HG03045 (cell line): Measurements from ENCODE around the gene MGAT3.

Experiments used
- ATAC-seq: cut with Tn5 transposase; IDR thresholded peaks from one replicate; pipeline ENCODE4 v1.9.1; 2021; ENCODE audit warnings: mild to moderate bottlenecking, moderate library complexity; ENCODE audit not compliant: unreplicated experiment

Gene MGAT3

DNA sequence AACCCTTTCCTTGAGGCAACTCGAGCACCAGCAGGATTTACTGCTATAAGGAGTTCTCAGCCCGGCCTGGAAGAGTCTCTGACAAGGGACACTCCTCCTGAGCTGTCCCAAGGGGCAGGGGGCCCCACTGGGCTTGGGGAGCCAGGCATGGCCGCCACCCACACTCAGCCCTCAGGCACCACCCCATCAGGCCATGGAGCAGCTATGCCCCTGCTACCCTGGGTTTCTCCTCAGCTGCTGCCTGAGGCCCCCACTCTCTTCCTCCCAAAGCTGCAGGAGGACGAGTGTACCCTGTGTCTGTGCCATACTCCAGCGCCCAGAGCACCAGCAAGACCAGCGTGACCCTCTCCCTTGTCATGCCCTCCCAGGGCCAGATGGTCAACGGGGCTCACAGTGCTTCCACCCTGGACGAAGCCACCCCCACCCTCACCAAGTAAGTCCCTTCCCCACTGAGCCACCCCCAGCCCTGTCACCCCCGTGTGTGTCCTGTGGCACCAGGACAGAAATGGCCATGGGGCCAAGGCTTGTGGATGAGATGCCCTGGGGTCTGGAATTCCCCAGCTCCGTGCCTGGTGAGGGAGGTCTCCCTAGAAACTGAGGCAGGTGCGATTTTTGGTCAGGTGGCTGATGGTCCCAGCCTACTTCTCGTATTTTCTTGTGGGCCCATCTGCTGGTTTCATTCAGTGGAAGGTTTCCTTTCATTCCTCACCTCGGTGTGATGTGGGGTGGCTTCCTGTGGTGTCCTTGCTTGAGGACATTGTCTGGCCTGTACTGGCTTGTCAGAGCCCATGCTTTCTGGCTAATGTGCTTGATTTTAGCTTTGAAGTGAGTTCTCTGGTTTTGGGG is 28.8 kb upstream of the MGAT3 start:
- no peak for ATAC-seq

DNA sequence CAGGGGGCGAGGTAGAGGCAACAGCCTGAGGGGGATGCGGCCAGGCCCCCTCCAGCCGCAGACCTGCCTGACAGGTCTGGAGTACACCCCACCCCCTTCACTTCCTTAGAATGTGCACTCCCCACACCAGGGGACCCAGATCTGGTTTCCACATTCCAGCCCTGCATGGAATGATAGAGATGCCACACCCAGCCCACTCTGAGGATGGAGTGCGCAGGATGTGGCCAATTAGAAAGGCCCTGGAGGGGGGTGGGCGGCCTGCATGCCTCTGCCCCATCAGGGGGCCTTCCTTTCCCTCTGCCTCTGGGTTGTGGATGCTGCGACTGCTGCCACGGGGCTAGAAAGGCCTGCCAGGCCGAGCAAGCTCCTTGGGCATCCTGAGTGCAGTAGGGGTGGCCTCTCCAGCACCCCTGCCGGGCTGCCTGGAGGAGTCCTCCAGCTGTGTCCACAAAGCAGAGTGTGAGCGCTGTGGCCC is 28.2 kb upstream of the MGAT3 start:
- no peak for ATAC-seq

DNA sequence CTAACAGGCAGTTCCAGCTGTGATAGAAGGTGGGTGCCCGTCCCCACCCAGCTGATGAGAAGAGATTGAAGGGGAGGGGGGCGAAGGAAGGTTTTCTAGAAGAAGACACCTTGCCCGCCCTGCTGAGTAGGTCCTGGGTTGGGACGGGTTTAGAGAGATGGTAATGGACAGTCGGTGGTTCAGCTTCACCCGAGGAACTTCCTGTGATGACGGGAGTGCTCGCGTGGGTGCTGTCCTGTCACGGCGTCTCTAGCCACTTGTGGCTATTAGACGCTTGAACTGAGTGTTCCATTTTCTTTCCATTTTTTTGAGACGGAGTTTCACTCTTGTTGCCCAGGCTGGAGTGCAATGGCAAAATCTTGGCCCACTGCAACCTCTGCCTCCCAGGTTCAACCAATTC is 27.6 kb upstream of the MGAT3 start:
- no peak for ATAC-seq

- ATAC-seq: no peak
These were observed 26.8 kb upstream of the MGAT3 start for GRCh38 chr22:39429916-39430575.

DNA sequence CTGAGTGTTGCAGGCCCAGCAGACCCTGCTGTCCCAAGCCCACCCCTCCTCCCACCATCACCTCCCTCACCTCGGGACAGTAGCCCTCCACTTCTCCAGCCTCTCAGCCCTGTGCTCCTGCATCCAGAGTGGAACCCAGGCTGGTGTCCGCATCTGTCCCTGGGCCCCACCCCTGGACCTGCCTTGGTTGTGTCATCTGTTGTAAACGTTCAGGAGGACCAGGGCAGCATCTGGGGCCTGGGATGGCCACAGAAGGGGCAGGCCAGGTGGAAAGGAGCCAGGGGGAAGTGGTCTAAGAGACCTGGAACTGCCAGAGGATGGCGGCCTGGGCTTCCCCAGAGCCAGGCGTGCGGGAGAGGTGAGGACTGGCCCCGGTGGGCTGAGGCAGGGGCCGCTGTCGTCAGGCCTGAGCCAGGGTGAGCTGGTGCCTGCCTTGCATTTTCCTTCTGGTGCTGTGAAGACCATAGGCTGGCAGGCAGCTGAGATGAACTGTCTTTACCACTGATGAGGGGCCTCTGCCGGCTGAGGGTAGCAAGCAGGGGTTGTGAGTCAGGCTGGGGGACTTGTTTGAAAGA is 26.1 kb upstream of the MGAT3 start:
- no peak for ATAC-seq

DNA sequence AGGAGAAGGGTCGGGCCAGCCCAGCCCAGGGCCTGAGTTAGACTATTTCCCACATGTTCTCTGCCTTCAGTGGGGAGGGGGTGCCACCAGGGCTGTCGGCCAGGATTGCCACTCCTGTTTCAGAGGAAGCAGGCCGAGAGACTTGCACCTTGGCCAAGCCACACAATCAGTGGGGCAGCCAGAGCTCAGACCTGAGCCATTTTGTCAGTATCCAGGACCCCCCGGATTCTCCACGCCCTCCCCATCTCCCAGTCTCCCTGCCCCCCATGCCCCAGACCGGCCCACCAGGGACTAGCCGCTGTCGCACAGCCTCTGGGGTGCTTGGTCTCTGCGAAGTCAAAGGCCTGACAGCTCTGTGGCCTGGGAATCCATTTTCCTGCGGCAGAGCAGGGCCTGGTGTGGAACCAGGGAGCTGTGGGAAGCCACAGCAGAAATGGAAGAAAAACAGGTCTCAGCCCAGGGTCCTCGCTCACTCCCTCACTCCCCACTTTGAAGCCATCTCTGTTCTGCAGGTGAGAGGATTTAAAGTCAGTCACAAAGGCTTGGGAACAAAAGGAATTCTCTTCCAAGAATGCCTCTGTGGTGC is 25.5 kb upstream of the MGAT3 start:
- no peak for ATAC-seq

GRCh38 chr22:39431821-39432251 is 25.0 kb upstream of the MGAT3 start:
- ATAC-seq: no peak

DNA sequence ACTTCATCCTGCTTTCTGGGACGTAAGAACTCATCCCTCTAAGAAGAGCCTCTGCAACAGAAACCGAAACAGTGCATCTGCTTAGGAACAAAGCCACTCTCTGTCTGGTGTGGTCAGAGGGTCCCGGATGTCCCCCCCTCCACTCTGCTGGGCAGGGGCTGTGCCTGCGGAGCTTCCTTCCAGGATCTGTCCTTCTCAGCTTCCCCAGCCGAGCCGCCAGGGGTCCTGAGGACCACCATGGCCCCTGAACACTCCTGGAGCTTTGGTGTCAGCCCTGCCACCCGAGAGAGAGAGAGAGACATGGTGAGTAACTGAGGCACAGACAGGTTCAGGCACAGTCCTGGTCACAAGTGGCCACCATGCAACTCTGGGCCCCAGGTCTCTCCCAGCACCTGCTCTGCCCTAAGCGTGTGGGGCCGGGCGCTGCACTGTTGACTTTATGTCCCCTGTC is 24.4 kb upstream of the MGAT3 start:
- no peak for ATAC-seq

DNA sequence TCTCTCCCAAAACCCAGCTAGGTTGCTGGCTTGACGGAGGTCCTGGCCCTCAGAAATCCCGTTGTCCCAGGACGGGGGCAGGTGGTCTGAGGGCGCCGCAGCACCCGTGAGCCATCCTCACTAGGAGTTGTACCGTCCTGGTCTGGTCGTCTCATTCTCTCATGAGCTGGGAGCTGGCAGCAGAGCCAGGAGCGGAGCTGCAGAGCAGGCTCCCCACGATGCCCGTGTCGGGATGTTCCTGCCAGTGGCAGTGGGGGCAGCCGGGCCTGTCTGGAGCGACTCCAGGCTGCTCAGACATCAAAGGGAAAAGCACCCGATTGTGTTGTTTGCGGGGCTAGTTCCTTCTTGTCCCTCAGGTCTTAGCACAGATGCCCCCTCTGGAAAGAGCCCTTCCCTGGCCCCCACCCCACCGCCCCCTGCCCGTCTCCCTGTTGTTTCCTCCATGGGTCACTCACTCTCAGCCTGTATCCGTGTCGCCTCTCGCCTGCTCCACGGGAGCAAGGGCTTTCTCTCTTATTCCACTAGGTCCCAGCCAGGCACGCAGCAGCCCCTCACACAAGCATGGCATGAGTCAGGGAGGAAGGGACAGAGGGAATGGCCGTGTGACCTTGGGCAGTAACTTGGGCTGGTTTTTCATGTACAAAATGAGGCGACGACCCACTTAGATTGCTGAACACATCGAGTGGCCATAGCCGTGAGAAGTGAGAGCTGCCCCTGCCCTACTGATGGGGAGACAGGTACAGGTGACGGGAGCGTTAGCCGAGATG is 23.2 kb upstream of the MGAT3 start:
- ATAC-seq: no peak

DNA sequence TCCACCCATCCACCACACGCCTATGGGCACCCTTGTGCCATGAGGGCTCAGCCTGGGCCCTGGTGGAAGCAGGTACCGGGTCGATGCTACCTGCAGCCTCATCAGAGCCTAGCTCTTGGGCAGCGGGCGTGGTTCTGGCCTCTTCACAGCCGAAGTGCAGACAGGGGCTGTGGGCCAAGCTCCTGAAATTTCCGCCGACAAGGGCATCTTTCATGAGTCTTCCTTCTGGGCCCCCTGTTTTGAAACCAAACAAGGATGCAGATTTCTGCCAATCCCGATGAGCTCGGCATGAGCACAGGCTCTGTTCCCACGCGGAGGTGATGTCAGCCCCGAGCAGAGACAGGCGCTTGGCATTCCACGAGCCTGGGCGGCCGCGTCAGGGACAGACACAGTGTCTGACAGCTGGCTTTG is 22.6 kb upstream of the MGAT3 start:
- no peak for ATAC-seq

GRCh38 chr22:39434721-39435120 is 22.1 kb upstream of the MGAT3 start:
- no peak for ATAC-seq

GRCh38 chr22:39435616-39436015 is 21.2 kb upstream of the MGAT3 start:
- no peak for ATAC-seq

GRCh38 chr22:39437791-39438704 is 18.8 kb upstream of the MGAT3 start:
- ATAC-seq: no peak

- ATAC-seq: no peak
These were observed 17.6 kb upstream of the MGAT3 start for GRCh38 chr22:39439170-39439569.

DNA sequence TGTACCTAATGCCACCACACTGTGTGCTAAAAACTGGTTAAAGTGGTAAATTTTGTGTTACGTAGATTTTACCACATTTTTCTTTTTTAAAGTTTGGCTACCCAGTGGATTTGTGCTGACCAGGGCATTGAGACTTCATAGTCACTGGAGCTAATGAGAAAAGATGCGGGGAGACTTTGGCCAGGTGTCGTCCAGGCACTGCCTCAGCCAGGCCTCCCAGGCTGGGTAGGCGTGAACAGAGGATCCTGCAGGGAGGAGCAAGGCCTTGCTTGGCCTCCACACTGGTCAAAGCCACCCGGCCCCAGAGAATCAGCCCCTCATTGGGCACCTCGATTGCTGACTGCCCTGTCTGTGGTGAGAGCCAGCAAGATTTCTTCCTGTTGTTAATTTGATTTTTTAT is 13.4 kb upstream of the MGAT3 start:
- ATAC-seq: no peak

- no peak for ATAC-seq
These were observed 12.5 kb upstream of the MGAT3 start for GRCh38 chr22:39444247-39444800.

- ATAC-seq: no peak
These were observed 11.8 kb upstream of the MGAT3 start for GRCh38 chr22:39444937-39445465.

- ATAC-seq: no peak
These were observed 11.1 kb upstream of the MGAT3 start for GRCh38 chr22:39445678-39446077.

DNA sequence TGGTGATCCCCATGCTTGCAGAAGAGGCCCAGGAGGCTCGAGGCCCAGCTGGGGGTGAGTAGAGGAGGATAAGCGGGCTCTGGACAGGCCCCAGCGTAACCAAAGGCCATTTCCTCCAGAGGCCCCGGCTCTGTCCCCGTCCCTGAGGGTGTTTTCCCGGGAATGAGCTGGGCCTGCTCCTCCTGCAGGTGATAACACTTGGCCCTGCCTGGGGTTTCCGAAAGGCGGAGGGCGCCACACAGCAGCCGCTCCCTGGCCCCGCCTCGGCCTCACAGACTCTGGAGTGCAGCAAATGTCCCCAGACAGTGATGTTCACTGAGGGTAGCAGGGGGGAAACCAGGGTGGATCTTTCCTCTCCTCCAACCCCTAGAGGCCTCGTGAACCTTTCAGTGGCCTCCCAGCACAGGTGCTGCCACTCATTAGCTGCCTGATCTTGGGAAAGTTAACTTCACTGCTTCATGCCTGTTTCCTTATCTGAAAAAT is 10.5 kb upstream of the MGAT3 start:
- ATAC-seq: peak; percentile 32
